SK-N-SH treated with all-trans-retinoic acid at 6 μM for 48 hours (cell line): ENCODE measurements around the gene FAM151A.

Experiments used
- ISL1 ChIP-seq: fragments of 250-450 bp; sonication (Bioruptor Pico); IDR thresholded peaks from 2 replicates; pipeline ENCODE4 v2.1.2; 2022; ENCODE audit warnings: mild to moderate bottlenecking, moderate library complexity
- OSR1 ChIP-seq: fragments of 250-450 bp; sonication (Bioruptor Pico); IDR thresholded peaks from 2 replicates; pipeline ENCODE4 v1.8.0; 2022; ENCODE audit warnings: moderate library complexity, mild to moderate bottlenecking, inconsistent platforms
- POU6F1 ChIP-seq: fragments of 250-450 bp; sonication (Bioruptor Pico); IDR thresholded peaks from 2 replicates; pipeline ENCODE4 v1.8.0; 2021; ENCODE audit warnings: low read depth, mild to moderate bottlenecking, moderate library complexity, borderline replicate concordance
- RARB ChIP-seq: fragments of 250-450 bp; sonication (Bioruptor Pico); IDR thresholded peaks from 2 replicates; pipeline ENCODE4 v1.8.0; 2021; ENCODE audit warnings: mild to moderate bottlenecking, moderate library complexity
- ZC3H10 ChIP-seq: fragments of 250-450 bp; sonication (Bioruptor Pico); IDR thresholded peaks from 2 replicates; pipeline ENCODE4 v1.5.1; 2021; ENCODE audit warnings: mild to moderate bottlenecking, moderate library complexity
- ZFP3 ChIP-seq: fragments of 250-450 bp; sonication (Bioruptor Pico); IDR thresholded peaks from 2 replicates; pipeline ENCODE4 v1.5.0; 2020; ENCODE audit warnings: mild to moderate bottlenecking, moderate library complexity

DNA sequence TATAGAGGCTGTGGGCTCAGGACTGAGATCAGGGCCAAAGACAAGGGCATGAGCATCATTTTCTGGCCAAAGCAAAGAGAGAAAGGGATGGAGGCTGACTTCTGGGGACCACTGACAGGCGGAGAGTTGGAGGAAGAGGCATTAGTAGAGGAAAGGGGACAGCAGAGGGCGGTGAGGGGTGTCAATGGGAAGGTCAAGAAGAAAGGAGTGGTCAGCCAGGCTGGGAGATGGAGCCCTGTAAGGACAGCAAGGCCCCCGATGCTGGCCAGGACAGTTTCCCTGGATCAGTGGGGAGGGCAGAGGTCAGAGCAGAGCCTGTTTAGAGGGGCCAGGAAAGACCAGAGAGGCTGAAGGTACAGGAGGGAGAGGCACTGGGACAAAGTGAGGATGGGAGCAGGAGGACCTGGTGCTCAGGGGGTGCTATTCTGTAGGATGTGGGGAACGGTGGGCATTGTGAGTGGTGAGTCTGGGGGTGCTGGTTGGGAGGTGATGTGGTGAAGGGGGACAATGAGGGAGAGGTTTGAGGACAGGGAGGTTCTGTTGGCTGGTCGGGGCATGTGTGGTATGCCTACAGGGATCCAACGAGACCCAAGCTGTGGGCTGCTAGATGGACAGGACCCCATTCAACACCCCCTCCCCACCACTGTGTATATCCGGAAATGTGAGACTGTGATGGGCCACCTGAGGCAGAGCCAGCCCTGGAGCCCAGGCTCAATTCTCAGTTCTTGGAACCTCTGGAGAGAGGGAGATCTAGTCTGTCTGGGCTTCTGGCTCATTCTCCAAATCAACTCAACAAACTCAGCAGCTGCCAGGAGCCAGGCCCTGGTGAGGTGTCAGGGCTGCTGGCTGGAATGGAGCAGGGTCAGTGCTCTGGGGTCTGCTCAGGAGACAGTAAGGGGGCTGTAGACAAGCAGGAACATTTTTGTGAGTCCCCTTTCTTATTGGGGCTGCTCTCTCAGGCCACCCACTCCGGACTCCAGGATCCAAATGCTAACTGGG lies 1.4 kb upstream of the FAM151A start:
- TF ChIP-seq POU6F1 (CRISPR knock-in tag) (no peak), RARB (no peak), ISL1 (no peak), OSR1 (CRISPR knock-in tag) (no peak), ZC3H10 (CRISPR knock-in tag) (no peak), ZFP3 (CRISPR knock-in tag) (no peak)
